ENCODE data around the gene MMP24. TPM values are rescaled to one million over a fixed set of nuclear protein-coding genes. Genes with fewer than 3 reads are reported as not detected.

MMP24 gene
- total and polyA plus RNA-seq, 2 of the 13 experiments (the other 11 are each of a cell fraction or from before 2014, with no cell fraction given) = 0.29 to 0.35 TPM

- no peak for TF ChIP-seq GTF3A (CRISPR knock-in tag; conservative IDR thresholded peaks at IDR 0.05)
- no peak for TF ChIP-seq GATA4 (IDR thresholded peaks at IDR 0.05; ENCODE audit: borderline replicate concordance, low read depth)
- TF ChIP-seq ZNF280D (CRISPR knock-in tag; IDR thresholded peaks at IDR 0.05) = no peak
- TF ChIP-seq CTCF (CRISPR knock-in tag; IDR thresholded peaks at IDR 0.05) = 0 out of 2 replicates have a peak, but pooled peaks have one; percentile 14
- TF ChIP-seq RARA (CRISPR knock-in tag; IDR thresholded peaks at IDR 0.05) = peak; percentile 6; the same call in 1 of the 2 replicates
- no peak for TF ChIP-seq SRF (IDR thresholded peaks at IDR 0.05; ENCODE audit: low read depth, low read length)
- TF ChIP-seq CEBPB (IDR thresholded peaks at IDR 0.05; ENCODE audit: borderline replicate concordance, low read depth, low read length) = no peak
- no peak for TF ChIP-seq MIXL1 (CRISPR knock-in tag; IDR thresholded peaks at IDR 0.05)
- TF ChIP-seq MXI1 (IDR thresholded peaks at IDR 0.05; ENCODE audit: borderline replicate concordance, low read depth, low read length) = no peak
- peak; percentile 65; the same call in 1 of the 2 replicates for TF ChIP-seq ZBTB33 (CRISPR knock-in tag; IDR thresholded peaks at IDR 0.05)
- no peak for TF ChIP-seq ZNF329 (CRISPR knock-in tag; IDR thresholded peaks at IDR 0.05; ENCODE audit: low read depth)
- TF ChIP-seq CBX2 (IDR thresholded peaks at IDR 0.05; ENCODE audit: low read depth, low read length) = no peak
- TF ChIP-seq CBX2 (CRISPR knock-in tag; IDR thresholded peaks at IDR 0.05; ENCODE audit: low read depth) = no peak
- TF ChIP-seq CBX1 (IDR thresholded peaks at IDR 0.05; ENCODE audit: low read depth) = no peak
- TF ChIP-seq REL (CRISPR knock-in tag; conservative IDR thresholded peaks at IDR 0.05) = no peak
- TF ChIP-seq NONO (IDR thresholded peaks at IDR 0.05) = no peak
- TF ChIP-seq NONO (CRISPR knock-in tag; conservative IDR thresholded peaks at IDR 0.05) = no peak
- no peak for TF ChIP-seq ELK4 (CRISPR knock-in tag; IDR thresholded peaks at IDR 0.05; ENCODE audit: borderline replicate concordance)
- no peak for TF ChIP-seq DMTF1 (CRISPR knock-in tag; IDR thresholded peaks at IDR 0.05)
Observed at GRCh38 chr20:35312318-35312717, 85.8 kb downstream of the MMP24 start (continued).

Data from HepG2 (cell line).